HepG2 (cell line): Measurements from ENCODE around the gene ZNHIT1. TPM values are rescaled to one million over a fixed set of nuclear protein-coding genes. Genes with fewer than 3 reads are reported as not detected.

Source experiments
- ATF7 ChIP-seq, 2 experiments: fragments of 450-650 bp in 1 of 2; sonication (generic) in 1 of 2; formaldehyde crosslinking in 1 of 2; IDR thresholded peaks; 2 replicates each; pipeline versions ENCODE4 v1.4.0 to v1.6.1; 2016 to 2020; ENCODE audit warnings: antibody characterized with exemption in 1 of 2, mild to moderate bottlenecking in 1 of 2, missing genetic modification reagents in 1 of 2
- FOXM1 ChIP-seq: sonication (generic); formaldehyde crosslinking; IDR thresholded peaks from 2 replicates; pipeline ENCODE4 v1.5.0; 2020; ENCODE audit warnings: missing genetic modification reagents
- HMG20A ChIP-seq: IDR thresholded peaks from 2 replicates; pipeline ENCODE4 v1.6.1; 2016; ENCODE audit warnings: borderline replicate concordance
- IKZF4 ChIP-seq: sonication (generic); formaldehyde crosslinking; IDR thresholded peaks from 2 replicates; pipeline ENCODE4 v1.5.1; 2020; ENCODE audit warnings: borderline replicate concordance, mild to moderate bottlenecking, low read depth, missing genetic modification reagents; ENCODE audit errors: not compliant biosample characterization
- KDM5B ChIP-seq: sonication (generic); formaldehyde crosslinking; IDR thresholded peaks from 2 replicates; pipeline ENCODE4 v1.4.0; 2020; ENCODE audit warnings: missing genetic modification reagents, mild to moderate bottlenecking, borderline replicate concordance
- KLF12 ChIP-seq: sonication (generic); formaldehyde crosslinking; IDR thresholded peaks from 2 replicates; pipeline ENCODE4 v1.4.0; 2020; ENCODE audit warnings: missing genetic modification reagents, borderline replicate concordance
- NKX3-1 ChIP-seq: sonication (generic); formaldehyde crosslinking; IDR thresholded peaks from 2 replicates; pipeline ENCODE4 v1.5.0; 2020; ENCODE audit warnings: missing genetic modification reagents
- PAX8 ChIP-seq: sonication (generic); formaldehyde crosslinking; IDR thresholded peaks from 2 replicates; pipeline ENCODE4 v1.8.0; 2022; ENCODE audit warnings: mild to moderate bottlenecking, missing genetic modification reagents, borderline replicate concordance
- SMYD3 ChIP-seq: sonication (generic); formaldehyde crosslinking; IDR thresholded peaks from 2 replicates; pipeline ENCODE4 v1.8.1; 2023; ENCODE audit warnings: mild to moderate bottlenecking, missing genetic modification reagents
- SRY ChIP-seq: sonication (generic); formaldehyde crosslinking; IDR thresholded peaks from 2 replicates; pipeline ENCODE4 v1.8.0; 2022; ENCODE audit warnings: mild to moderate bottlenecking, missing genetic modification reagents
- U2AF2 ChIP-seq: fragments of 200-400 bp; formaldehyde crosslinking; IDR thresholded peaks from 2 replicates; pipeline ENCODE4 v1.6.1; 2017; ENCODE audit warnings: low read depth, mild to moderate bottlenecking, low read length
- ZBTB7A ChIP-seq: sonication (generic); formaldehyde crosslinking; IDR thresholded peaks from 2 replicates; pipeline ENCODE4 v1.8.0; 2022; ENCODE audit warnings: mild to moderate bottlenecking, missing genetic modification reagents
- ZNF232 ChIP-seq: sonication (generic); formaldehyde crosslinking; IDR thresholded peaks from 2 replicates; pipeline ENCODE4 v1.4.0; 2020; ENCODE audit warnings: missing genetic modification reagents, borderline replicate concordance
- ZNF260 ChIP-seq: sonication (generic); formaldehyde crosslinking; IDR thresholded peaks from 2 replicates; pipeline ENCODE4 v1.4.0; 2020; ENCODE audit warnings: missing genetic modification reagents, low read depth, mild to moderate bottlenecking, borderline replicate concordance
- ZNF451 ChIP-seq: sonication (generic); formaldehyde crosslinking; IDR thresholded peaks from 2 replicates; pipeline ENCODE4 v1.5.0; 2020; ENCODE audit warnings: mild to moderate bottlenecking, missing genetic modification reagents
- ZNF530 ChIP-seq: sonication (generic); formaldehyde crosslinking; IDR thresholded peaks from 2 replicates; pipeline ENCODE4 v1.5.0; 2020; ENCODE audit warnings: low read depth, mild to moderate bottlenecking, missing genetic modification reagents
- ZNF543 ChIP-seq: sonication (generic); formaldehyde crosslinking; IDR thresholded peaks from 2 replicates; pipeline ENCODE4 v1.4.0; 2020; ENCODE audit warnings: mild to moderate bottlenecking, missing genetic modification reagents
- ZNF83 ChIP-seq: sonication (generic); formaldehyde crosslinking; IDR thresholded peaks from 2 replicates; pipeline ENCODE4 v1.4.0; 2020; ENCODE audit warnings: missing genetic modification reagents, mild to moderate bottlenecking, borderline replicate concordance
- polyA plus RNA-seq, 8 experiments: library from polyadenylated mRNA; depleted of rRNA in 3 of 8; stranded (reverse) in 7 of 8; unstranded in 1 of 8; fragments of >200 nt; fragmentation: Illumina TruSeq in 4 of 8; extraction: Trizol in 4 of 8; gene quantifications; 2 replicates each; pipeline versions ENCODE4 v1.2.1 to v1.2.3, GENCODE V29; 2011 to 2016; ENCODE audit warnings: low read depth in 4 of 8, missing spikeins in 1 of 8, mixed read lengths in 1 of 8; ENCODE audit not compliant: insufficient read depth in 1 of 8
- total RNA-seq, 5 experiments: library from RNA; depleted of rRNA; stranded (reverse); fragments of >200 nt; fragmentation: Illumina TruSeq; extraction: Trizol; gene quantifications; 2 replicates each; pipeline ENCODE4 v1.2.3, GENCODE V29; 2016; ENCODE audit warnings: low read depth in 1 of 5
- TF ChIP-seq, protein P1 (sequence below), 2 experiments: sonication (generic) in 1 of 2; formaldehyde crosslinking in 1 of 2; IDR thresholded peaks; 2 replicates each; pipeline versions ENCODE4 v1.4.0 to v1.6.1; 2016 to 2020; ENCODE audit warnings: borderline replicate concordance in 1 of 2, low read depth in 1 of 2, mild to moderate bottlenecking in 1 of 2, missing genetic modification reagents in 1 of 2
- TF ChIP-seq, protein P2 (sequence below): sonication (generic); formaldehyde crosslinking; IDR thresholded peaks from 2 replicates; pipeline ENCODE4 v1.9.0; 2021; ENCODE audit warnings: missing genetic modification reagents, borderline replicate concordance

ZNHIT1 gene
- total and polyA plus RNA-seq, 2 of the 13 experiments (the other 11 are each of a cell fraction or from before 2014, with no cell fraction given), result 32.5 to 64.5 TPM

DNA sequence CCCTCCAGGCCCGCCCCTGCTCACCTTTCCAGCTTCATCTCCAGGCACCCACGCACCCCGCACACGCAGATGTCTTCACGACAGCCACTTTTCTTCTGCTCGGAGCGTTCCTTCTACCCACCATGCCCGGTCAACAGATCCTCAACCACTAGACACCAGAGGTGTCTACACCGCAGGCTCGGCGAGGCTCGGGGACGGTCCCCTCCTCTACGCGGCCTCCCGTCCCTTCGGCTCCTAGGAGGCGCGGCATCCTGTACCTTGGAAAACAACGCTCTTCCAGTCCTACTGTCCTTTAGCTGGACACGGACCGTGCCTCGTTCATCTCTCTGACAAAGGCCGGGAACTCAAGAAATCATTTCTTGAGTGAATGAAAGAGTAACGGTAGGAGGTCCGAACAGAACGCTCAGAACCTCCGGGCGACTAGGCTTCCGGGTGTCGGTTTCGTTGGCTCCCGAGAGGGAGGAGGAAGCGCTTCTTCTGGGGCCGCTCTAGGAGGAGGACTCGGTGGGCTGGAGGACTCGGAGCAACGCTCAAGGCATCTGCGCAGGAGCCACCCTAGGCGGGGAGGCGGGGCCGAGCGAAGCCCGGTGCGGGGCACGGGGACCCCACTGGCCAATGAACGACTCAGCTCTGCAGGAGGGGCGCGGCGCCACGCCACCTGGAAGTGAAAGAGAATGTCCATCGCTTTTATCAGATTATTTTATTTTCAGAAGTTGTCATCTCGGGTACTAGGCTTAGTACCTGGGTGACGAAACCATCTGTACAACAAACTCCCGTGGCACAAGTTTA is 34.1 kb downstream of the ZNHIT1 start (continued):
- TF ChIP-seq U2AF2 (no peak), ZNF83 (CRISPR knock-in tag) (no peak), HMG20A (no peak; the same call in 1 of the 2 replicates), SMYD3 (CRISPR knock-in tag) (no peak), KDM5B (no peak), ZNF260 (CRISPR knock-in tag) (no peak), SRY (CRISPR knock-in tag) (no peak), KLF12 (CRISPR knock-in tag) (no peak), ZNF451 (CRISPR knock-in tag) (no peak), ZBTB7A (CRISPR knock-in tag) (no peak), ZNF232 (CRISPR knock-in tag) (no peak), IKZF4 (CRISPR knock-in tag) (no peak), ZNF530 (CRISPR knock-in tag) (no peak), ATF7 (IDR thresholded peaks at IDR 0.05) (no peak), ATF7 (CRISPR knock-in tag; IDR thresholded peaks at IDR 0.05) (no peak), FOXM1 (CRISPR knock-in tag) (no peak), NKX3-1 (no peak), ZNF543 (CRISPR knock-in tag) (no peak), PAX8 (no peak)
- TF ChIP-seq, protein P1, sequence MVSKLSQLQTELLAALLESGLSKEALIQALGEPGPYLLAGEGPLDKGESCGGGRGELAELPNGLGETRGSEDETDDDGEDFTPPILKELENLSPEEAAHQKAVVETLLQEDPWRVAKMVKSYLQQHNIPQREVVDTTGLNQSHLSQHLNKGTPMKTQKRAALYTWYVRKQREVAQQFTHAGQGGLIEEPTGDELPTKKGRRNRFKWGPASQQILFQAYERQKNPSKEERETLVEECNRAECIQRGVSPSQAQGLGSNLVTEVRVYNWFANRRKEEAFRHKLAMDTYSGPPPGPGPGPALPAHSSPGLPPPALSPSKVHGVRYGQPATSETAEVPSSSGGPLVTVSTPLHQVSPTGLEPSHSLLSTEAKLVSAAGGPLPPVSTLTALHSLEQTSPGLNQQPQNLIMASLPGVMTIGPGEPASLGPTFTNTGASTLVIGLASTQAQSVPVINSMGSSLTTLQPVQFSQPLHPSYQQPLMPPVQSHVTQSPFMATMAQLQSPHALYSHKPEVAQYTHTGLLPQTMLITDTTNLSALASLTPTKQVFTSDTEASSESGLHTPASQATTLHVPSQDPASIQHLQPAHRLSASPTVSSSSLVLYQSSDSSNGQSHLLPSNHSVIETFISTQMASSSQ (IDR thresholded peaks at IDR 0.05; ENCODE audit: low read depth), result no peak
- TF ChIP-seq, protein P1 (CRISPR knock-in tag; IDR thresholded peaks at IDR 0.05; ENCODE audit: borderline replicate concordance), result no peak; the same call in 1 of the 2 replicates
- TF ChIP-seq, protein P2, sequence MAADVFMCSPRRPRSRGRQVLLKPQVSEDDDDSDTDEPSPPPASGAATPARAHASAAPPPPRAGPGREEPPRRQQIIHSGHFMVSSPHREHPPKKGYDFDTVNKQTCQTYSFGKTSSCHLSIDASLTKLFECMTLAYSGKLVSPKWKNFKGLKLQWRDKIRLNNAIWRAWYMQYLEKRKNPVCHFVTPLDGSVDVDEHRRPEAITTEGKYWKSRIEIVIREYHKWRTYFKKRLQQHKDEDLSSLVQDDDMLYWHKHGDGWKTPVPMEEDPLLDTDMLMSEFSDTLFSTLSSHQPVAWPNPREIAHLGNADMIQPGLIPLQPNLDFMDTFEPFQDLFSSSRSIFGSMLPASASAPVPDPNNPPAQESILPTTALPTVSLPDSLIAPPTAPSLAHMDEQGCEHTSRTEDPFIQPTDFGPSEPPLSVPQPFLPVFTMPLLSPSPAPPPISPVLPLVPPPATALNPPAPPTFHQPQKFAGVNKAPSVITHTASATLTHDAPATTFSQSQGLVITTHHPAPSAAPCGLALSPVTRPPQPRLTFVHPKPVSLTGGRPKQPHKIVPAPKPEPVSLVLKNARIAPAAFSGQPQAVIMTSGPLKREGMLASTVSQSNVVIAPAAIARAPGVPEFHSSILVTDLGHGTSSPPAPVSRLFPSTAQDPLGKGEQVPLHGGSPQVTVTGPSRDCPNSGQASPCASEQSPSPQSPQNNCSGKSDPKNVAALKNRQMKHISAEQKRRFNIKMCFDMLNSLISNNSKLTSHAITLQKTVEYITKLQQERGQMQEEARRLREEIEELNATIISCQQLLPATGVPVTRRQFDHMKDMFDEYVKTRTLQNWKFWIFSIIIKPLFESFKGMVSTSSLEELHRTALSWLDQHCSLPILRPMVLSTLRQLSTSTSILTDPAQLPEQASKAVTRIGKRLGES (CRISPR knock-in tag), result no peak
